Activated naive CD8-positive, alpha-beta T cell treated with anti-CD3 and anti-CD28 coated beads for 36 hours (primary cell): ENCODE measurements around the gene PNPLA6. TPM values are rescaled to one million over a fixed set of nuclear protein-coding genes. Genes with fewer than 3 reads are reported as not detected.

Experiments
- DNase-seq: peaks from one replicate; pipeline ENCODE4 v3.0.0; 2021
- H3K27ac Mint-ChIP-seq: one replicate; pipeline ENCODE4 v1.8.0; 2022; ENCODE audit warnings: mild to moderate bottlenecking, moderate library complexity, mixed read lengths
- H3K27me3 Mint-ChIP-seq: one replicate; pipeline ENCODE4 v1.8.0; 2022; ENCODE audit warnings: mild to moderate bottlenecking, mixed read lengths
- H3K36me3 Mint-ChIP-seq: one replicate; pipeline ENCODE4 v1.8.0; 2021; ENCODE audit warnings: mild to moderate bottlenecking, mixed read lengths
- H3K4me1 Mint-ChIP-seq: one replicate; pipeline ENCODE4 v1.8.0; 2021; ENCODE audit warnings: mixed read lengths
- H3K4me3 Mint-ChIP-seq: one replicate; pipeline ENCODE4 v1.8.0; 2022; ENCODE audit warnings: mild to moderate bottlenecking, moderate library complexity, mixed read lengths
- H3K9me3 Mint-ChIP-seq: one replicate; pipeline ENCODE4 v1.8.0; 2022; ENCODE audit warnings: mixed read lengths
- total RNA-seq, 2 experiments: library from RNA; stranded (reverse); gene quantifications; one replicate each; pipeline ENCODE4 v1.2.3, GENCODE V29; 2021

PNPLA6 gene
- 10 to 100 TPM; 67.8 to 68.5 TPM for total RNA-seq

- Mint-ChIP-seq H3K36me3 (peaks cover 3% of the 10 kb centered on the region), H3K9me3 (no peaks in the 10 kb centered on the region), H3K27ac (peak within 1 kb of the TSS; percentile 92), H3K4me3 (peak within 1 kb of the TSS; percentile 95), H3K4me1 (peaks cover 16% of the 10 kb centered on the region), H3K27me3 (no peaks in the 10 kb centered on the region)
- peak; percentile 95 for DNase-seq
Observed at GRCh38 chr19:7535047-7535997, at the start of gene PNPLA6. Gene PNPLA6 (plus strand): TSS chr19:7535717. CDS start chr19:7535789, 72 bp downstream.

- Mint-ChIP-seq H3K9me3 (peaks cover 4% of the 10 kb centered on the region), H3K4me3 (no peak overlapping the region), H3K4me1 (peaks cover 16% of the 10 kb centered on the region), H3K36me3 (no peaks in the 10 kb centered on the region), H3K27me3 (no peaks in the 10 kb centered on the region), H3K27ac (no peak overlapping the region)
- no peak for DNase-seq
Observed at GRCh38 chr19:7486923-7487322, 48.6 kb upstream of the PNPLA6 start.

- Mint-ChIP-seq H3K4me3 (peak within 1 kb of the TSS; percentile 79), H3K27me3 (no peaks in the 10 kb centered on the region), H3K9me3 (peaks cover 4% of the 10 kb centered on the region), H3K27ac (peak within 1 kb of the TSS; percentile 75), H3K36me3 (no peaks in the 10 kb centered on the region), H3K4me1 (peaks cover 17% of the 10 kb centered on the region)
- peak; percentile 93 for DNase-seq
Observed at GRCh38 chr19:7488736-7489353, 46.7 kb upstream of the PNPLA6 start, which contains the start of gene PEX11G. Gene PEX11G (minus strand): TSS chr19:7489035. CDS start chr19:7489010, 25 bp downstream.

DNA sequence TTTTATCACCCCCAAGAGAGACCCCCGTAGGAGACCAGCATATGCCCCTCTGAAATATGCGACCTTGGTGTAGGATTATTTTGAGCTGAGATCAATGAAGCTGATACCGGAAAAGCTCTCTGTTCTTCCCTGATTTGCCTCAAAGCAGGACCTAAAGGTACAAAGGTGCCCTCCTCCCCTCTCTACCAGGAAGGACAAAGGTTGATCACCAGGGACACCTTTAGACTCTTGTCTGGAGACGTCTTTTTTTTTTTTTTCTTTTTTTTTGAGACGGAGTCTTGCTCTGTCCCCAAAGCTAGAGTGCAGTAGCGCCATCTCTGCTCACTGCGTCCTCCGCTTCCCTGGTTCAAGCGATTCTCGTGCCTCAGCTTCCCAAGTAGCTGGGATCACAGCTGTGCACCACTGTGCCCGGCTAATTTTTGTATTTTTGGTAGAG lies 45.9 kb upstream of the PNPLA6 start:
- no peaks in the 10 kb centered on the region for H3K27me3 Mint-ChIP-seq
- peak overlapping the region; percentile 50 for H3K4me3 Mint-ChIP-seq
- peaks cover 4% of the 10 kb centered on the region for H3K9me3 Mint-ChIP-seq
- H3K36me3 Mint-ChIP-seq = no peaks in the 10 kb centered on the region
- no peak for DNase-seq
- H3K27ac Mint-ChIP-seq = no peak overlapping the region
- H3K4me1 Mint-ChIP-seq = peaks cover 17% of the 10 kb centered on the region

DNA sequence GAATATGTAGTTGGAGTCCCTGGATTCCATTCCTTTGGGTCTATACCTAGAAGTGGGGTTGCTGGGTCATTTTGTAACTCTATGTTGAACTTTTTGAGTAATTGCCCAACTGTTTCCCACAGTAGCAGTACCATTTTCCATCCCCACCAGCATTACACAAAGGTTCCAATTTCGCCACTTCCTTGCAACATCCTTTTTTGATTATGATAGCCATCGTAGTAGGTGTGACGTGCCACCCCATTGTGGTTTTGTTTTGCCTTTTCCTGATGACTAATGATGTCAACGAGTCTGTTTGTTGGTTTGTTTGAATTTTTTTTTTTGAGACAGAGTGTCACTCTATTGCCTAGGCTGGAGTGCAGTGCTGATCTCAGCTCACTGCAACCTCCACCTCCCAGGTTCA lies 43.4 kb upstream of the PNPLA6 start:
- Mint-ChIP-seq H3K27ac (no peak overlapping the region), H3K9me3 (peaks cover 4% of the 10 kb centered on the region), H3K4me3 (no peak overlapping the region), H3K36me3 (no peaks in the 10 kb centered on the region), H3K27me3 (no peaks in the 10 kb centered on the region), H3K4me1 (peaks cover 17% of the 10 kb centered on the region)
- peak; percentile 45 for DNase-seq

GRCh38 chr19:7492558-7492957 lies 43.0 kb upstream of the PNPLA6 start:
- no peak for DNase-seq
- Mint-ChIP-seq H3K27ac (no peak overlapping the region), H3K4me1 (peaks cover 17% of the 10 kb centered on the region), H3K9me3 (peaks cover 4% of the 10 kb centered on the region), H3K36me3 (no peaks in the 10 kb centered on the region), H3K4me3 (no peak overlapping the region), H3K27me3 (peaks cover 2% of the 10 kb centered on the region)

DNA sequence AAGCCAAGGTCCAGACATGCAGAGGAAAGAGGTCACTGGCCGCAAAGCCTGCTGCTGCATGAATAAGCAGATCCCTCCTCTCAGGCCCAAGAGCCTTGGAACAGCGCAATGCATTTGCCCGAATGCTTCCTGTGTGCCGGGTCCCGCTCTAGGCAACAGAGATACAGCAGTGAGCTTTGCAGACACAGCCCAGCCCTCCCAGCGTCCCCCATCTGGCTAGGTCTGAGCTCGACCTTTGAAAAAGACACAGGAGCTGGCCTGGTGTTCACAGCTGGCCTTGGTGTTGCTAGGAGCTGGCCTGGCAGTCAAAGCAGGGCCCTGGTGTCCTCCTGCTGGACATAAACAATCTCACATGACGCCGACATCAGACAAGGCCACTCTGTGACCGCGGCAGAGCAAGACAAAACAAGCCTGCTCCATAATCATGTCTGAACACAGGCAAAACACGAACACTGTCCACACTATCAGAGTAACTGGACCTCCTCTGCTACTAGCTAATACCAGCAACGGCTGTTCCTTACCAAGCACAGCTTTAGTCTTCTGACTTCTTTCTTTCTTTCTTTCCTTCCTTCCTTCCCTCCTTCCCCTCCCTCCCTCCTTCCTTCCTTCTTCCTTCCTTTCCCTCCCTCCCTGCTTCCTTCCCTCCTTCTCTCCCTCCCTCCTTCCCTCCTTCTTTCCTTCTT lies 41.0 kb upstream of the PNPLA6 start:
- peaks cover 13% of the 10 kb centered on the region for H3K27me3 Mint-ChIP-seq
- peaks cover 4% of the 10 kb centered on the region for H3K9me3 Mint-ChIP-seq
- no peaks in the 10 kb centered on the region for H3K36me3 Mint-ChIP-seq
- peaks cover 12% of the 10 kb centered on the region for H3K4me1 Mint-ChIP-seq
- H3K27ac Mint-ChIP-seq = no peak overlapping the region
- no peak for DNase-seq
- H3K4me3 Mint-ChIP-seq = no peak overlapping the region

- Mint-ChIP-seq H3K4me1 (peaks cover 4% of the 10 kb centered on the region), H3K4me3 (no peak overlapping the region), H3K36me3 (no peaks in the 10 kb centered on the region), H3K27me3 (peaks cover 34% of the 10 kb centered on the region), H3K27ac (no peak overlapping the region), H3K9me3 (no peaks in the 10 kb centered on the region)
- DNase-seq = no peak
Observed at GRCh38 chr19:7497292-7497691, 38.2 kb upstream of the PNPLA6 start.

GRCh38 chr19:7500811-7501450 lies 34.6 kb upstream of the PNPLA6 start:
- no peaks in the 10 kb centered on the region for H3K9me3 Mint-ChIP-seq
- H3K4me1 Mint-ChIP-seq = peaks cover 8% of the 10 kb centered on the region
- peak; percentile 80 for DNase-seq
- peaks cover 66% of the 10 kb centered on the region for H3K27me3 Mint-ChIP-seq
- peak overlapping the region; percentile 70 for H3K4me3 Mint-ChIP-seq
- H3K27ac Mint-ChIP-seq = no peak overlapping the region
- no peaks in the 10 kb centered on the region for H3K36me3 Mint-ChIP-seq

- H3K27ac Mint-ChIP-seq = no peak overlapping the region
- H3K9me3 Mint-ChIP-seq = no peaks in the 10 kb centered on the region
- no peaks in the 10 kb centered on the region for H3K36me3 Mint-ChIP-seq
- peaks cover 10% of the 10 kb centered on the region for H3K4me1 Mint-ChIP-seq
- H3K27me3 Mint-ChIP-seq = peaks cover 78% of the 10 kb centered on the region
- H3K4me3 Mint-ChIP-seq = no peak overlapping the region
- no peak for DNase-seq
Observed at GRCh38 chr19:7502552-7502951, 33.0 kb upstream of the PNPLA6 start.

DNA sequence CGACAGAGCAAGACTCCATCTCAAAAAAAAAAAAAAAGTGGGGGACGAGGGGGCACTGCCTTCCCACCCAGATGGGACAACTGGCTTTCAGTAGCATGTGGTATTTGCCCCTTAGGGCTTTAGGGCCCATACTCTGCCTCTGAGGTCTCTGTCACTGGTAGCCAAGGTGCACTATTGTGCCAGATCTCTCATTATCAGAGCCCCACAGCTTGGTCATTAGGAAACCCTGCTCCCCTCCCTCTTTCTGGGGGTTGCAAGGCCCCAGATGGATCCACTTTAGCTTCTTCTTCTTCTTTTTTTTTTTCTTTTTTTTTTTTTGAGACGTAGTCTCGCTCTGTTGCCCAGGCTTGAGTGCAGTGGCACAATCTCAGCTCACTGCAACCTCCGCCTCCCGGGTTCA lies 30.8 kb upstream of the PNPLA6 start:
- DNase-seq = no peak
- Mint-ChIP-seq H3K27me3 (peaks cover 72% of the 10 kb centered on the region), H3K27ac (no peak overlapping the region), H3K4me1 (peaks cover 10% of the 10 kb centered on the region), H3K4me3 (no peak overlapping the region), H3K9me3 (no peaks in the 10 kb centered on the region), H3K36me3 (no peaks in the 10 kb centered on the region)

DNA sequence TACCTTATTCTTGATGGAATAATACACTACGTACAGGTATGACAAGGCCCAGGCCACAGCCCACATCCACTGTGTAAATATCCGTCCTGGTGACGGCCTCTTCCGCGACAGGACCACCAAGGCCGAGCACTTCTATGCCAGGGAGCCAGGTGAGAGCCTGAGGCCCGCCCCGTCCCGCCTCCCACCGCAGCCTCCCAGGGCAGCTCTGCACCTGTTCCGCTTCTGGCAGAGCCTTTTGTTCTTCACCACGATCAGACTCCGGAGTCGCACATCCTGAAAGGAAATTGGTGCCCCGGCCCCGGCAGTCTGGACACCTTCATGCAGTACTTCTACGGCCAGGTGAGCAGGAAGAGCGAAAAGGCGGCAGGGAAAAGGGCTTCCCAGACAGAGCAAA lies 30.2 kb upstream of the PNPLA6 start:
- Mint-ChIP-seq H3K4me3 (peak overlapping the region; percentile 48), H3K9me3 (no peaks in the 10 kb centered on the region), H3K27ac (no peak overlapping the region), H3K36me3 (no peaks in the 10 kb centered on the region), H3K4me1 (peaks cover 10% of the 10 kb centered on the region), H3K27me3 (peaks cover 66% of the 10 kb centered on the region)
- no peak for DNase-seq

DNA sequence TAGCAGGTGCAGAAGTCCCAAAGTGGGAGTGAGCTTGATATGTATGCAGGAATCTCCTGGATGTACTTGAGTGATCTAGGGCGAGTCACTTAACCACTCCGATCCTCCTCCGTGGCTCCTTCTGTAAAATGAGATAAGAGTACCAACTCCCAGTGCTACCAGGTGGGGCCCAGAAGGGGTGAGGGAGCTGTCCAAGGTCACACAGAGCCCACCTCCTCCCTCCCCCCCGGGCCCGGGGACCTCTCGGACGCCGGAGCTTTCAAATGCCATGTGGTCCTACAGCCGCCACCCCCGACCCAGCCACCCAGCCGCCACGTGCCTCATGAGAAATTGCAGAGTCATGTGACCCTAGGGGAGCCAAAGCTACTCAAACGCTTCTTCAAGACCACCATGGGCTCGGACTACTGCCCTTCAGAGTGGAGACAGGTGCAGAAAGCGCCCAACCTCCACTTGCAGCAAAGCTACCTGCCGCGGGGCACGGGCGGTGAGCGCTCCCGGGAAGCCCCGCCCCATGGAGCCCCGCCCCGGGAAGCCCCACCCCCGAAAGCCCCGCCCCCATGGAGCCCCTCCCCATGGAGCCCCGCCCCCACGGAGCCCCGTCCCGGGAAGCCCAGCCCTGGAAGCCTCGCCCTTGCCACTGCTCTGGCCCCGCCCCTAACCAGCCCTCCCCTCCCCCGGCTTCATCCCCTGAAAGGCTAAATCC lies 29.7 kb upstream of the PNPLA6 start:
- no peaks in the 10 kb centered on the region for H3K36me3 Mint-ChIP-seq
- H3K9me3 Mint-ChIP-seq = no peaks in the 10 kb centered on the region
- H3K27me3 Mint-ChIP-seq = peaks cover 63% of the 10 kb centered on the region
- H3K4me1 Mint-ChIP-seq = peaks cover 10% of the 10 kb centered on the region
- peak overlapping the region; percentile 48 for H3K4me3 Mint-ChIP-seq
- H3K27ac Mint-ChIP-seq = no peak overlapping the region
- no peak for DNase-seq
